ENCODE data around the gene TNIK. TPM values are rescaled to one million over a fixed set of nuclear protein-coding genes. Genes with fewer than 3 reads are reported as not detected.

Gene TNIK
- total and polyA plus RNA-seq, 10 of the 15 experiments (the other 5 are each of a cell fraction or from before 2014, with no cell fraction given): 13.9 to 74.3 (median 48.2) TPM

GRCh38 chr3:171498921-171499320, 38.7 kb upstream of the TNIK start:
- TF ChIP-seq TCF12 (IDR thresholded peaks at IDR 0.05; ENCODE audit: low read depth, low read length) (no peak), BHLHE40 (IDR thresholded peaks at IDR 0.05; ENCODE audit: borderline replicate concordance in 1 of 2, low read depth in 2 of 2, low read length in 1 of 2) (no peak), POLR2AphosphoS5 (IDR thresholded peaks at IDR 0.05; ENCODE audit: low read length) (no peak), TCF7 (IDR thresholded peaks at IDR 0.05; ENCODE audit: borderline replicate concordance) (no peak), HCFC1 (IDR thresholded peaks at IDR 0.05; ENCODE audit: low read length) (no peak), SMC3 (IDR thresholded peaks at IDR 0.05; ENCODE audit: borderline replicate concordance, low read length) (no peak), CREM (IDR thresholded peaks at IDR 0.05; ENCODE audit: low read depth) (no peak), EP300 (IDR thresholded peaks at IDR 0.05; ENCODE audit: borderline replicate concordance in 1 of 2, control insufficient read depth in 1 of 2, low read depth in 2 of 2, low read length in 2 of 2) (no peak), RB1 (IDR thresholded peaks at IDR 0.05; ENCODE audit: borderline replicate concordance) (no peak)
- TF ChIP-seq, protein P1, sequence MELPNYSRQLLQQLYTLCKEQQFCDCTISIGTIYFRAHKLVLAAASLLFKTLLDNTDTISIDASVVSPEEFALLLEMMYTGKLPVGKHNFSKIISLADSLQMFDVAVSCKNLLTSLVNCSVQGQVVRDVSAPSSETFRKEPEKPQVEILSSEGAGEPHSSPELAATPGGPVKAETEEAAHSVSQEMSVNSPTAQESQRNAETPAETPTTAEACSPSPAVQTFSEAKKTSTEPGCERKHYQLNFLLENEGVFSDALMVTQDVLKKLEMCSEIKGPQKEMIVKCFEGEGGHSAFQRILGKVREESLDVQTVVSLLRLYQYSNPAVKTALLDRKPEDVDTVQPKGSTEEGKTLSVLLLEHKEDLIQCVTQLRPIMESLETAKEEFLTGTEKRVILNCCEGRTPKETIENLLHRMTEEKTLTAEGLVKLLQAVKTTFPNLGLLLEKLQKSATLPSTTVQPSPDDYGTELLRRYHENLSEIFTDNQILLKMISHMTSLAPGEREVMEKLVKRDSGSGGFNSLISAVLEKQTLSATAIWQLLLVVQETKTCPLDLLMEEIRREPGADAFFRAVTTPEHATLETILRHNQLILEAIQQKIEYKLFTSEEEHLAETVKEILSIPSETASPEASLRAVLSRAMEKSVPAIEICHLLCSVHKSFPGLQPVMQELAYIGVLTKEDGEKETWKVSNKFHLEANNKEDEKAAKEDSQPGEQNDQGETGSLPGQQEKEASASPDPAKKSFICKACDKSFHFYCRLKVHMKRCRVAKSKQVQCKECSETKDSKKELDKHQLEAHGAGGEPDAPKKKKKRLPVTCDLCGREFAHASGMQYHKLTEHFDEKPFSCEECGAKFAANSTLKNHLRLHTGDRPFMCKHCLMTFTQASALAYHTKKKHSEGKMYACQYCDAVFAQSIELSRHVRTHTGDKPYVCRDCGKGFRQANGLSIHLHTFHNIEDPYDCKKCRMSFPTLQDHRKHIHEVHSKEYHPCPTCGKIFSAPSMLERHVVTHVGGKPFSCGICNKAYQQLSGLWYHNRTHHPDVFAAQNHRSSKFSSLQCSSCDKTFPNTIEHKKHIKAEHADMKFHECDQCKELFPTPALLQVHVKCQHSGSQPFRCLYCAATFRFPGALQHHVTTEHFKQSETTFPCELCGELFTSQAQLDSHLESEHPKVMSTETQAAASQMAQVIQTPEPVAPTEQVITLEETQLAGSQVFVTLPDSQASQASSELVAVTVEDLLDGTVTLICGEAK (IDR thresholded peaks at IDR 0.05; ENCODE audit: borderline replicate concordance): no peak
- TF ChIP-seq, protein P2, sequence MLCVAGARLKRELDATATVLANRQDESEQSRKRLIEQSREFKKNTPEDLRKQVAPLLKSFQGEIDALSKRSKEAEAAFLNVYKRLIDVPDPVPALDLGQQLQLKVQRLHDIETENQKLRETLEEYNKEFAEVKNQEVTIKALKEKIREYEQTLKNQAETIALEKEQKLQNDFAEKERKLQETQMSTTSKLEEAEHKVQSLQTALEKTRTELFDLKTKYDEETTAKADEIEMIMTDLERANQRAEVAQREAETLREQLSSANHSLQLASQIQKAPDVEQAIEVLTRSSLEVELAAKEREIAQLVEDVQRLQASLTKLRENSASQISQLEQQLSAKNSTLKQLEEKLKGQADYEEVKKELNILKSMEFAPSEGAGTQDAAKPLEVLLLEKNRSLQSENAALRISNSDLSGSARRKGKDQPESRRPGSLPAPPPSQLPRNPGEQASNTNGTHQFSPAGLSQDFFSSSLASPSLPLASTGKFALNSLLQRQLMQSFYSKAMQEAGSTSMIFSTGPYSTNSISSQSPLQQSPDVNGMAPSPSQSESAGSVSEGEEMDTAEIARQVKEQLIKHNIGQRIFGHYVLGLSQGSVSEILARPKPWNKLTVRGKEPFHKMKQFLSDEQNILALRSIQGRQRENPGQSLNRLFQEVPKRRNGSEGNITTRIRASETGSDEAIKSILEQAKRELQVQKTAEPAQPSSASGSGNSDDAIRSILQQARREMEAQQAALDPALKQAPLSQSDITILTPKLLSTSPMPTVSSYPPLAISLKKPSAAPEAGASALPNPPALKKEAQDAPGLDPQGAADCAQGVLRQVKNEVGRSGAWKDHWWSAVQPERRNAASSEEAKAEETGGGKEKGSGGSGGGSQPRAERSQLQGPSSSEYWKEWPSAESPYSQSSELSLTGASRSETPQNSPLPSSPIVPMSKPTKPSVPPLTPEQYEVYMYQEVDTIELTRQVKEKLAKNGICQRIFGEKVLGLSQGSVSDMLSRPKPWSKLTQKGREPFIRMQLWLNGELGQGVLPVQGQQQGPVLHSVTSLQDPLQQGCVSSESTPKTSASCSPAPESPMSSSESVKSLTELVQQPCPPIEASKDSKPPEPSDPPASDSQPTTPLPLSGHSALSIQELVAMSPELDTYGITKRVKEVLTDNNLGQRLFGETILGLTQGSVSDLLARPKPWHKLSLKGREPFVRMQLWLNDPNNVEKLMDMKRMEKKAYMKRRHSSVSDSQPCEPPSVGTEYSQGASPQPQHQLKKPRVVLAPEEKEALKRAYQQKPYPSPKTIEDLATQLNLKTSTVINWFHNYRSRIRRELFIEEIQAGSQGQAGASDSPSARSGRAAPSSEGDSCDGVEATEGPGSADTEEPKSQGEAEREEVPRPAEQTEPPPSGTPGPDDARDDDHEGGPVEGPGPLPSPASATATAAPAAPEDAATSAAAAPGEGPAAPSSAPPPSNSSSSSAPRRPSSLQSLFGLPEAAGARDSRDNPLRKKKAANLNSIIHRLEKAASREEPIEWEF (IDR thresholded peaks at IDR 0.05; ENCODE audit: insufficient replicate concordance, low read depth, low read length): no peak
- TF ChIP-seq, protein P3, sequence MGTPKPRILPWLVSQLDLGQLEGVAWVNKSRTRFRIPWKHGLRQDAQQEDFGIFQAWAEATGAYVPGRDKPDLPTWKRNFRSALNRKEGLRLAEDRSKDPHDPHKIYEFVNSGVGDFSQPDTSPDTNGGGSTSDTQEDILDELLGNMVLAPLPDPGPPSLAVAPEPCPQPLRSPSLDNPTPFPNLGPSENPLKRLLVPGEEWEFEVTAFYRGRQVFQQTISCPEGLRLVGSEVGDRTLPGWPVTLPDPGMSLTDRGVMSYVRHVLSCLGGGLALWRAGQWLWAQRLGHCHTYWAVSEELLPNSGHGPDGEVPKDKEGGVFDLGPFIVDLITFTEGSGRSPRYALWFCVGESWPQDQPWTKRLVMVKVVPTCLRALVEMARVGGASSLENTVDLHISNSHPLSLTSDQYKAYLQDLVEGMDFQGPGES (IDR thresholded peaks at IDR 0.05): no peak
- SMC1A ChIA-PET (ENCODE audit: uncharacterized antibody, unreplicated experiment): no interaction called here
- no TSS peak for BruUV-seq (replicated peaks)
- POLR2A ChIA-PET: interaction anchor here (0.6 kb wide), 1 partner anchor 142 kb away, joined by 4 read pairs; no protein-coding TSS in a partner anchor
- no peak overlapping the region for H3K9ac ChIP-seq (ENCODE audit: control insufficient read depth, insufficient read depth, low read length)
- 100% methylated on average over 1 of the region's 1 CpG for WGBS (ENCODE audit: insufficient coverage, insufficient replicate concordance, low lambda C conversion rate, missing lambda C conversion rate)
- H3K27me3 ChIP-seq (replicated peaks in 1 of 2; ENCODE audit: control insufficient read depth in 2 of 2, insufficient read depth in 2 of 2, low read length in 1 of 2): no peaks in the 10 kb centered on the region
- H3K27ac ChIP-seq (ENCODE audit: control insufficient read depth, insufficient read depth): no peak overlapping the region
- DNase-seq (ENCODE audit: low read depth, low spot score) (no peak), ATAC-seq (no peak), FAIRE-seq (no peak)
- H3K4me1 ChIP-seq (ENCODE audit: control insufficient read depth, insufficient read depth, low read length): no peaks in the 10 kb centered on the region
- H3K4me2 ChIP-seq (ENCODE audit: control insufficient read depth, insufficient read depth): no peak overlapping the region
- intact Hi-C loops (cut with micrococcal nuclease; ENCODE audit: unreplicated experiment): no loop called here
- in situ Hi-C loops (cut with MboI): no loop called here
- H3K4me3 ChIP-seq: no peak overlapping the region
- H2AFZ ChIP-seq (ENCODE audit: control insufficient read depth, low read depth, low read length): no peak overlapping the region
- H3K36me3 ChIP-seq (ENCODE audit: control insufficient read depth in 2 of 2, insufficient read depth in 2 of 2, low read length in 1 of 2): no peaks in the 10 kb centered on the region
- H3K79me2 ChIP-seq (ENCODE audit: control insufficient read depth, insufficient read depth, low read length): no peaks in the 10 kb centered on the region
- CTCF ChIA-PET: no interaction called here
- no peaks in the 10 kb centered on the region for H3K9me3 ChIP-seq (replicated peaks; ENCODE audit: control insufficient read depth, insufficient read depth, low read length)
- RAD21 ChIA-PET (ENCODE audit: unreplicated experiment): interaction anchor here (0.7 kb wide), 1 partner anchor 62 kb away, joined by 3 read pairs; no protein-coding TSS in a partner anchor
- no peaks in the 10 kb centered on the region for H4K20me1 ChIP-seq (ENCODE audit: control insufficient read depth, insufficient read depth)

Measured in GM12878 (cell line).